PC-3 (cell line): ENCODE results near the gene FOXP1.

Source experiments
- EZH2 ChIP-seq: fragments of 300-600 bp; sonication (generic); IDR thresholded peaks from one replicate; pipeline ENCODE4 v1.6.1; 2017; ENCODE audit warnings: antibody characterized with exemption, mild to moderate bottlenecking, low read length; ENCODE audit not compliant: unreplicated experiment
- EZH2phosphoT487 ChIP-seq: fragments of 300-600 bp; sonication (generic); IDR thresholded peaks from 2 replicates; pipeline ENCODE4 v1.6.1; 2018; ENCODE audit warnings: mild to moderate bottlenecking, antibody characterized with exemption, low read length, borderline replicate concordance
- TF ChIP-seq, protein P1 (sequence below): fragments of 300-600 bp; sonication (generic); conservative IDR thresholded peaks from 2 replicates; pipeline ENCODE4 v1.5.1; 2017; ENCODE audit warnings: antibody characterized with exemption, low read depth, mild to moderate bottlenecking, low read length

GRCh38 chr3:71345429-71346040 is 238.0 kb downstream of the FOXP1 start:
- TF ChIP-seq, protein P1, sequence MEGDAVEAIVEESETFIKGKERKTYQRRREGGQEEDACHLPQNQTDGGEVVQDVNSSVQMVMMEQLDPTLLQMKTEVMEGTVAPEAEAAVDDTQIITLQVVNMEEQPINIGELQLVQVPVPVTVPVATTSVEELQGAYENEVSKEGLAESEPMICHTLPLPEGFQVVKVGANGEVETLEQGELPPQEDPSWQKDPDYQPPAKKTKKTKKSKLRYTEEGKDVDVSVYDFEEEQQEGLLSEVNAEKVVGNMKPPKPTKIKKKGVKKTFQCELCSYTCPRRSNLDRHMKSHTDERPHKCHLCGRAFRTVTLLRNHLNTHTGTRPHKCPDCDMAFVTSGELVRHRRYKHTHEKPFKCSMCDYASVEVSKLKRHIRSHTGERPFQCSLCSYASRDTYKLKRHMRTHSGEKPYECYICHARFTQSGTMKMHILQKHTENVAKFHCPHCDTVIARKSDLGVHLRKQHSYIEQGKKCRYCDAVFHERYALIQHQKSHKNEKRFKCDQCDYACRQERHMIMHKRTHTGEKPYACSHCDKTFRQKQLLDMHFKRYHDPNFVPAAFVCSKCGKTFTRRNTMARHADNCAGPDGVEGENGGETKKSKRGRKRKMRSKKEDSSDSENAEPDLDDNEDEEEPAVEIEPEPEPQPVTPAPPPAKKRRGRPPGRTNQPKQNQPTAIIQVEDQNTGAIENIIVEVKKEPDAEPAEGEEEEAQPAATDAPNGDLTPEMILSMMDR = no peak
- TF ChIP-seq EZH2 (no peak), EZH2phosphoT487 (no peak)
